CD4-positive, alpha-beta T cell treated with Interleukin-6 at 100 ng/mL for 8 hours (primary cell): ENCODE data around the gene PTGES3L.

Experiments
- DNase-seq: peaks from one replicate; pipeline ENCODE4 v3.0.0-alpha.2; 2020; ENCODE audit warnings: mixed read lengths, low spot score

PTGES3L gene

DNA sequence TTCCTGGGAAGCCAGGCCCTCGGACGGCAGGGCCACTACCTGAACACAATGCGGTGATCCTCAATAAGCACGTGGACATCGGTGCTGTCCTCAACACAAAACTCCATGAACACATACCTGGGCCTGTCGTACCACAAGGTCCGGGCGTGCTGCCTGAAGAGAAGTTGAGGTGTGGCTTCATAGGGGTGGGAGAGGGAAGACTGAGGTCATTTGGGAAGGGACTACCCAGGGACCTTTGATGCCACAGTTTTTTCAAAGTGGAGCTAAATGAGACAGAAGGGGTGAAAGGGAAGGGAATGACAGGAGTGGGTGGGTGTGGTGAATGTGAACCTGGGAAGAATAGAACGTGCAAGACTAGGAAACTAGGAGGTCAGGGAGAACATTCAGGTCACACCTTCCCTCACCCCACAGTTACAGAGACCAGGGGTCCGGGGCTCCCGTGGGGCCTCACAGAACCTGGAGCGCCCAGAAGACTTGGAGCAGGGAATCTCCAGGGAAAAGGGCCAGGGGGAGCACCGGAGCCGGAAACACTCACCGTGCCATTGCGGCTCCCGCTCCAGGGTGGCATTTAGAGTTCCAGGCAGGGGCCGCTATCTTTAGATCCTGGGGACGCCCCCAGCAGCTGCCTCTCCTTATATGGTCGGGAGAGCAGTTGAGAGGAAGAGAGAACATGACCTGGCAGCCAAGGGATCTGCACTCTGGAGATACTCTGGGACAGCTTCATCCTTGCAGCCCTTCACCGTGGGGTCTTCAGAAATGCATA is at the start of gene PTGES3L:
Gene PTGES3L, minus strand, starts transcription at position 570 of the 763 bp plus-strand sequence. Its CDS starts 27 bp downstream, at position 543.
- no peak for DNase-seq

- no peak for DNase-seq
Observed at GRCh38 chr17:43028221-43028861, 48.5 kb upstream of the PTGES3L start.

- DNase-seq: no peak
Observed at GRCh38 chr17:43027091-43028032, 47.5 kb upstream of the PTGES3L start.

DNA sequence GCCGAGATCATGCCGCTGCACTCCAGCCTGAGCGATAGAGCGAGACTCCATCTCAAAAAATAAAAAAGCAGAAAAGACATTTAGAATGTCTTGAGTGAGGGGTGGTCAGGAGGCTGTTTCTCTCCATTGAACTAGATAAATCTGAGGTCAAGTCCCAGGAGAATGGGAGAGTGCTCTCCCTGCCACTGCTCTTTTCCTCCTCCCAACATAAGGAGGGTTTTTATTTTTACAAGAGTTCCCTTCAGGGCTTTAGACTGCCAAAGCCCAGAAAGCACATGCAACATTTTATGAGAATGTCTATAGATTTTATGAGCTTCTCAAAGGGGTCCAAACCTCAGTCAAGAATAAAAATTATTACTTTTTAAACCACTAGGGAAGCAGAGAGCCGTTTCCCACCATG is 46.7 kb upstream of the PTGES3L start:
- no peak for DNase-seq

GRCh38 chr17:43025766-43026537 is 46.1 kb upstream of the PTGES3L start:
- no peak for DNase-seq

DNA sequence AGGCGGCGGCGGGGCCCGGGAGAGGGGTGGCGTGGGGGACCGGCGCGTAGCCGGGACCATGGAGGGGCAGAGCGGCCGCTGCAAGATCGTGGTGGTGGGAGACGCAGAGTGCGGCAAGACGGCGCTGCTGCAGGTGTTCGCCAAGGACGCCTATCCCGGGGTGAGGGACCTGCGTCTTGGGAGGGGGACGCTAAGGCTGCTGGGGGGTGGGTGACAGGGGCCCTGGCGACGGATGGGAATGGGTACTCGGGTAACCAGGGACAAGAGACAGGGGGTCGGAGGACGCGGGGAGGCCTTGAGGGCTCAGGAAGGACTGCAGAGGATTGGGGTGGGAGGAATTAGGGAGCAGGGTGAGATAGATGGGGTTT is 45.4 kb upstream of the PTGES3L start:
- DNase-seq: no peak

DNA sequence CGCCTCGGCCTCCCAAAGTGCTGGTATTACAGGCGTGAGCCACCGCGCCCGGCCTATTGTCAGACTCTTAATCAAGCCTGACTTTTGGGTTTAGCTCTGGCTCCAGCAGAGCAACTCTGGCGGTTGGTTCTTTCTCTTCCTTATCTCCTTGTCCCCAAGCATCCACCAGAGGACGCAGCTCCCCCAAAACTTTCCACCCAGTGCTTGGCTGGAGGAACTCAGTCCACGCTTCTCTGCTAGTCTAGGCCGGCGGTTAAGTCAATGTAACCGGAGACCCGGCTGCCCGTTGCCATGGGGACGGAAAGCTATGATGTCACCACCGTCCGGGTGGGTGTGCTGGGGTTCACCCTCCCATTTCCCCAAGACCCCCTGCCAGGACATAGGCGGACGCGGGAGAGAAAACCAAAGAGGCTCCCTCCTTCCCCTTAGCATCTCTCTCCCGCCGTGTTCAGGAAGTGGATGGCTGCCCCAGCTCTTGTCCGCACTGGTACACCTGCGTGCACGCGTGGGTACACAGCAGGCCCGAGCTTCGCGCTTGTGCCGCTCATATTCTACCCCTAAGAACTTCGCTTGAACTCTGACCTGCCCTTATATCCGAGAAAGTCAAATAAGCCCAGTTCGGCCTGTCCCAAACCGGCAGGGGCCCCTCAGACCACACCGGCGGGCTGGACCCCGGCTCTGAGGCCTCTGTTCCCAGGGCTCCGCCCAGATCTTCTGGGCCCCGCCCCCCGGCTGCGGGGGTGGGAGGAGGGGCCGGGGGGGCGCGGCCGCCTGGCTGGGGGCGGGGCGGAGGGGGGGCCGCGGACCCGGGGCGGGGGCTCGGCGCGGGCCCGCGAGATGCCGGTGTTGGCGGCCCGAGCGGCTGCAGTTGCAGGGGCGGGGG is 44.8 kb upstream of the PTGES3L start, which contains the start of gene RND2:
Gene RND2, plus strand, starts transcription at position 825 of the 883 bp plus-strand sequence. CDS start 117 bp downstream, outside the sequence.
- peak; percentile 74 for DNase-seq

DNA sequence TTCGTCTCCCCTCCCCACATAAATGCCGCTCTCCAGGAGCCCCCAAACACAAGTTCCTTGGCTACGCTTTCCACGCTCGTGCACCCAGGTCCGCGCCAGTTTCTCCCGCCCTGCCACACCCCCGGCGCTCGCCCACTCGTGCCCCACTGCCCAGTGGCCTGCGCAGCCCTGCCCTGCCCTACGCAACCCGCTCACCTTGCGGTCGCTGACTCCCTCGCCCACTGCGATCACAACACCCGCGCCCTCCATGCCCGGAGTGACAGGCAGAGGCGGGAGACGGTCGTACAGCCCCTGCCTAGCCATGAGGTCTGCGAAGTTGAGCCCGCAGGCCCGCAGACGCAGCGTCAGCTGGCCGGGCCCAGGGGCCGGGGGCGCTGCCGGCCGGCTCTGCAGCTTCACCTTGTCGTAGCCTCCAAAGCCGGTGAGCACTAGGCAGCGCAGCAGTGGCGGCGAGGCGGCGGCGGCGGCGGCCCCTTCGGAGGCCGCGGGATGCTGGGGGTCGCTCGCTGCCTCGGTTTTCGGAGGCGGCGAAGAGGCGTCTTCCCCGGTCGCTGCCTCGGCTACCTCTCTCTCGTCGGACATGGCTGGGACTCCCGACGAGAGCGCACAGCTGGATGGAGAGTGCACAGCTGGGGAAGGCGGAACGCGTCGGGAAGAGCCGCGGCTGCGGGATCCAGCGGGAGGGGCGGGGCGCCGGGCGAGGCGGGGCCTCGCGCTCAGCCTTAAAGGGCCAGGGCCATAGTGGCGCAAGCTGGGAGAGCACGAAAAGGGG is 42.0 kb upstream of the PTGES3L start, which contains the start of gene VAT1:
Gene VAT1, minus strand, starts transcription at position 645 of the 772 bp plus-strand sequence. Its CDS starts 63 bp downstream, at position 582.
- DNase-seq: peak; percentile 54

DNA sequence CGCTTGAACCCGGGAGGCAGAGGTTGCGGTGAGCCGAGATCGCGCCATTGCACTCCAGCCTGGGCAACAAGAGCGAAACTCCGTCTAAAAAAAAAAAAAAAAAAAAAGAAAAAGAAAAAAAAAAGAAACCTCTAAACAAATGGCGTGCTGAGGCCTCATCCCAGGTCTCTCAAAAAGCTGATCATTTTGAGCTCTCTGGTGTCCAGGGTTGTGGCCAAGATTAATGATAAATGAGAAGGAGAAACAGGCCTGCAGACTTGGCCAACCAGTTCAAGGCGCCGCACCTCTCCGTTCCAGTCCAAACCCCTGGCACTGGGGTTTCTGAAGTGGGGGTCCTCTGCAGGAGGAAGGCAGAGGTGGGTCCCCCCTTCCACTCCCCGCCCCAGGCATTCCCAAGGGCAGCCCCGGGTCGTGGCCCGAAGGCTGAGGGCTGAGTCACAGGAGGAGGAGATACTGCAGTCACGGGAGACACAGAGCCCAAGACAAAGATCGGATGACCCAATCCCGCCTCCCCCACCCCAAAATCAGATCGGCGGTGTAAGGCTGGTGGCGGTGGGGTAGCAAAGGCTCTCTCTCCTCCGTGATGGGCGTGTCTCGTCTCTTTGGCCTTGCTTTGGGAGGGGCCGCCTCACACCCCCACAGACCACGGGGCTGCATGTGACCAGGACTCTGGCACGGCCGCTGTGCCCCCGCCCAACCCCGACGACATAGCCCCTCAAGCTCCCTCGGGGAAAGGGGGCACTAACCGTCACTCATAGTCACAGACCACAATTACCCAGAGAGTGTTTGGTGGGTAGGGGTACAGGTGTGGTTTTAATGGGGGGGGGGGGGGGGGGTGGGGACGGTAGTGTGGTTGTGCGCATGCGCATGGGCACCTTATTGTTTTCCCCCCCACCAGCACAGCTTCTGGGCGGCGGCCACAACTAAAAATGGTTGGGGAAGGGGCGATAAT is 41.2 kb upstream of the PTGES3L start:
- DNase-seq: peak; percentile 31

GRCh38 chr17:43020030-43020621 is 40.2 kb upstream of the PTGES3L start:
- no peak for DNase-seq

DNA sequence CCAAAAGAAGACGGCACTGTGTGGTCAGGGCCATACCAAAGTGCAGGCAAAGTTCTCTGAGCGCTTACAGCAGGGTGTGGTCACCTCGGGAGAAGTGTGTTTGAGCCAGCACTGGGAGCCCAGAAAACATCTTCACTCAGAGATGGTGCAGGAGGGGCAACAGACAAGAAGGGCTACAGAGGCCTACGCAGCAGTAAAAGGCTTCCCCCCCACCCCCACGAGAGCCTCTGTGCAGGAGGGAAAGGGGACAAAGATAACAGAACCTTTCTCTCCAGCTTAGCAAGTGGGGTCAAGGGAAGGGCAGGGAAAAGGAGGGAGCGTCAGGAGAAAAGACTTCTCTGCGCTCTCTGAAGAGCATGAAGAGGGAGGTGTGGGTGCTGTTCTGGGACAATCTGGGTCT is 39.5 kb upstream of the PTGES3L start:
- no peak for DNase-seq

DNA sequence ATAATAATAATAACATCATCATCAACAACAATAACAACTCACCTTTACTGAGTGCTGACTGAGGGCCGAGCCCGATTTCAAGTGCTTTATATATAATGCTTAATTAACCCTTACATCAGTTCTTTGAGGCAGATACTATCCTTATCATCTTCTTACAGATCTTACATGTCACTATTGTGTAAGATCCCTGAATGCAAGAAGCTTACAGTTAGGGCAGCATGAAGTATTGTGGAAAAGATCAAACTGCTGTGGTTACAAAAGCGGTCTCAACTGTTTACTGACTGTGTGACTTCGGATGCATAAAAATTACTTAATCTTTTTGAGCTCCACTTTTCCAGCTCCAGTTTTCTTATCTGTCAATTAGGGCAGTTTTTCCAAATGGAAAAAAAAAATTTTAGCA is 39.1 kb upstream of the PTGES3L start:
- DNase-seq: no peak

GRCh38 chr17:43018008-43018853 is 38.4 kb upstream of the PTGES3L start:
- DNase-seq: no peak

DNA sequence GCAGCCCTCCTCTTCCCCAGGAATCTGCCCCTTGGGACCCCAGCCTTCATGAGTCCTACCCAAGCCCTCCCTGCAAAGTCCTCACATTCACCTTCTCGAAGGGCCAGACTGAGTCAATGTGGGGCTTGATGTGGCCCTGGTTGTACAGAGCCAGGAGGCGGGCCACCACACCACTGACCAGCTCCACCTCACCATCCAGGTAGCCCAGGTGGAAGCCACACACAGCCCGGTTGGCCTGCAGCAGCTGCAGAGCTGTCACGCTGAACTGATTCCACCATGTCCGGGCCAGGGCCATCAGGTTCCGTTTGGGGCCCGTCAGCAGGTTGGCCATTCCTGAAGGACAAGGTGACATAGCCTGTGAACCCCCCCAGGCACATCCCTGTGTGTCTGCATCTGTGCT is 36.3 kb upstream of the PTGES3L start:
- DNase-seq: no peak

GRCh38 chr17:43015579-43015978 is 35.7 kb upstream of the PTGES3L start:
- no peak for DNase-seq

GRCh38 chr17:43014649-43015542 is 35.0 kb upstream of the PTGES3L start:
- no peak for DNase-seq
